Adrenal gland (tissue), 12 donors: ENCODE results near the gene CALML3. TPM values are rescaled to one million over a fixed set of nuclear protein-coding genes. Genes with fewer than 3 reads are reported as not detected.

ENCODE experiments used
- DNase-seq, 7 donors: peaks; one replicate each; pipeline ENCODE4 v3.0.0-alpha.2; 2019 to 2020
- H3K27ac ChIP-seq, 5 donors: fragments of 200-600 bp; sonication (generic) in 4 of 5; 1 replicate in 3 of 5; 2 replicates in 2 of 5; pipeline versions ENCODE4 v1.5.1 to v1.8.0; 2016 to 2020; ENCODE audit warnings: mild to moderate bottlenecking in 1 of 5
- H3K27me3 ChIP-seq: fragments of 200-600 bp; 2 replicates; pipeline ENCODE4 v1.8.0; 2021
- H3K36me3 ChIP-seq, 2 donors: fragments of 200-600 bp; replicated peaks in 1 of 2; 1 replicate in 1 of 2; 2 replicates in 1 of 2; pipeline versions ENCODE4 v1.5.1 to v1.8.0; 2018 to 2022
- H3K4me1 ChIP-seq, 2 donors: fragments of 200-600 bp; replicated peaks in 1 of 2; 1 replicate in 1 of 2; 2 replicates in 1 of 2; pipeline versions ENCODE4 v1.5.1 to v1.8.0; 2018 to 2021
- H3K4me3 ChIP-seq, 4 donors: fragments of 200-600 bp; sonication (generic) in 3 of 4; one replicate each; pipeline ENCODE4 v1.5.1; 2016 to 2018
- H3K9me3 ChIP-seq, 3 donors: fragments of 200-600 bp; sonication (generic) in 1 of 3; replicated peaks in 1 of 3; 1 replicate in 2 of 3; 2 replicates in 1 of 3; pipeline versions ENCODE4 v1.5.1 to v1.8.0; 2016 to 2021
- CTCF ChIP-seq, 6 experiments: fragments of 450-650 bp in 4 of 6; fragments of 200-600 bp in 2 of 6; sonication (generic) in 1 of 6; IDR thresholded peaks; 1 replicate in 5 of 6; 2 replicates in 1 of 6; pipeline versions ENCODE4 v1.5.1 to v1.8.0; 2016 to 2021; ENCODE audit warnings: antibody characterized with exemption in 6 of 6, mild to moderate bottlenecking in 2 of 6, moderate library complexity in 1 of 6
- POLR2A ChIP-seq, 2 donors: fragments of 450-650 bp; IDR thresholded peaks; one replicate each; pipeline ENCODE4 v1.6.1; 2017; ENCODE audit warnings: antibody characterized with exemption in 2 of 2, mild to moderate bottlenecking in 2 of 2, moderate library complexity in 1 of 2
- WGBS, 4 donors: extraction: QIAGEN DNeasy Blood & Tissue Kit in 2 of 4; methylation state at CpG; one replicate each; pipeline versions ENCODE4 v1.1.5 to v1.1.7; 2013 to 2017; 5-methylcytosine and 5-hydroxymethylcytosine counted together
- intact Hi-C, 2 donors: fragments of 100-400 bp; cut with DNase I; formaldehyde crosslinking; loops; one replicate each; pipeline versions ENCODE4 v1.14.1 to v1.15.0; 2022 to 2023
- polyA plus RNA-seq, 3 donors: library from polyadenylated mRNA; stranded (reverse); fragments of 200-250 nt in 2 of 3; fragments of 350-450 nt in 1 of 3; fragmentation: Illumina TruSeq in 1 of 3; extraction: RNeasy Lipid Tissue Mini Kit (QIAGEN cat#74804) in 1 of 3; gene quantifications; one replicate each; pipeline ENCODE4 v1.2.3, GENCODE V29; 2013 to 2014
- total RNA-seq, 9 donors: library from RNA; depleted of rRNA in 4 of 9; stranded (reverse); fragments of >200 nt in 4 of 9; fragments of 120-200 nt in 1 of 9; fragmentation: NEBNext Ultra II Directional in 1 of 9; extraction: Animal tissue kit (Norgen Biotek cat#: 25700) in 1 of 9; gene quantifications; one replicate each; pipeline versions ENCODE4 v1.1.0 to v1.2.4, GENCODE V29; 2013 to 2023
- donor health status: healthy with polysubstance abuse.
- donor health status: Bipolar disorder and iron deficiency.
- donor health status: DM: yes; HTN: yes; CAD: no.
- donor health status: DM: no; HTN: no; CAD: no.
- donor health status: DM: no; HTN: no; CAD: no.
- donor health status: DM: yes; HTN: yes; CAD: no.

CALML3 gene
- total and polyA plus RNA-seq, 12 donors: 0.07 TPM; not detected in 11

- DNase-seq: no peak
- intact Hi-C loops: no loop called here
- WGBS, 4 donors: 71 to 83% (median 78%) methylated on average over 14 to 15 of the region's 15 CpGs
Observed at GRCh38 chr10:5512881-5513612, 11.7 kb upstream of the CALML3 start.

GRCh38 chr10:5514226-5514850 is 10.4 kb upstream of the CALML3 start:
- Histone ChIP-seq H3K27ac (no peak overlapping the region), H3K27me3 (no peaks in the 10 kb centered on the region), H3K4me1 (no peaks in the 10 kb centered on the region), H3K4me3 (no peak overlapping the region), H3K9me3 (no peaks in the 10 kb centered on the region), H3K36me3 (no peaks in the 10 kb centered on the region)
- TF ChIP-seq CTCF (IDR thresholded peaks at IDR 0.05): no peak
- TF ChIP-seq POLR2A (IDR thresholded peaks at IDR 0.05): no peak
- intact Hi-C loops: no loop called here
- no peak for DNase-seq
- WGBS, 4 donors: 73 to 81% (median 76%) methylated on average over 6 to 16 of the region's 16 CpGs

More at GRCh38 chr10:5512881-5513612, 11.7 kb upstream of the CALML3 start:
- H3K36me3 ChIP-seq: no peaks in the 10 kb centered on the region
- TF ChIP-seq POLR2A (IDR thresholded peaks at IDR 0.05) (no peak), CTCF (IDR thresholded peaks at IDR 0.05) (no peak)
- H3K4me3 ChIP-seq: no peak overlapping the region
- no peak overlapping the region for H3K27ac ChIP-seq
- no peaks in the 10 kb centered on the region for H3K9me3 ChIP-seq
- H3K4me1 ChIP-seq: no peaks in the 10 kb centered on the region
- no peaks in the 10 kb centered on the region for H3K27me3 ChIP-seq

- H3K9me3 ChIP-seq: no peaks in the 10 kb centered on the region
- WGBS, 4 donors: 70 to 85% (median 76%) methylated on average over 8 to 10 of the region's 10 CpGs
- no peak for TF ChIP-seq POLR2A (IDR thresholded peaks at IDR 0.05)
- TF ChIP-seq CTCF (IDR thresholded peaks at IDR 0.05): no peak
- no peak overlapping the region for H3K4me3 ChIP-seq
- intact Hi-C loops: no loop called here
- H3K4me1 ChIP-seq: no peaks in the 10 kb centered on the region
- no peak for DNase-seq
- no peaks in the 10 kb centered on the region for H3K36me3 ChIP-seq
- H3K27ac ChIP-seq: no peak overlapping the region
- H3K27me3 ChIP-seq: no peaks in the 10 kb centered on the region
Observed at GRCh38 chr10:5515948-5516761, 8.6 kb upstream of the CALML3 start.

GRCh38 chr10:5517546-5517945 is 7.2 kb upstream of the CALML3 start:
- no peaks in the 10 kb centered on the region for H3K36me3 ChIP-seq
- H3K4me1 ChIP-seq: no peaks in the 10 kb centered on the region
- H3K27me3 ChIP-seq: no peaks in the 10 kb centered on the region
- H3K4me3 ChIP-seq: no peak overlapping the region
- no peak for DNase-seq
- intact Hi-C loops: no loop called here
- TF ChIP-seq CTCF (IDR thresholded peaks at IDR 0.05) (no peak), POLR2A (IDR thresholded peaks at IDR 0.05) (no peak)
- WGBS, 4 donors: 71 to 76% (median 72%) methylated on average over 5 of the region's 5 CpGs
- H3K27ac ChIP-seq: no peak overlapping the region
- H3K9me3 ChIP-seq: no peaks in the 10 kb centered on the region
